H9 (cell line): ENCODE measurements around the gene BYSL. TPM values are rescaled to one million over a fixed set of nuclear protein-coding genes. Genes with fewer than 3 reads are reported as not detected.

Experiments used
- DNase-seq: peaks from one replicate; pipeline ENCODE4 v3.0.0-alpha.2; 2017
- H2AFZ ChIP-seq: one replicate; pipeline ENCODE4 v1.6.1; 2013; ENCODE audit warnings: mild to moderate bottlenecking, low read length, control low read depth, moderate library complexity
- H2AK5ac ChIP-seq: 2 replicates; pipeline ENCODE4 v1.6.1; 2013; ENCODE audit warnings: low read length, control low read depth, mixed read lengths; ENCODE audit not compliant: insufficient read length
- H2BK120ac ChIP-seq: one replicate; pipeline ENCODE4 v1.6.1; 2013; ENCODE audit warnings: low read depth, mild to moderate bottlenecking, low read length, control low read depth, inconsistent platforms; ENCODE audit not compliant: poor library complexity, severe bottlenecking
- H2BK12ac ChIP-seq: 2 replicates; pipeline ENCODE4 v1.6.1; 2013; ENCODE audit warnings: low read length, control low read depth, mixed read lengths, low read depth; ENCODE audit not compliant: insufficient read length
- H2BK15ac ChIP-seq: 2 replicates; pipeline ENCODE4 v1.6.1; 2013; ENCODE audit warnings: low read depth, low read length, control low read depth
- H2BK20ac ChIP-seq: one replicate; pipeline ENCODE4 v1.6.1; 2013; ENCODE audit warnings: low read depth, mild to moderate bottlenecking, low read length, control low read depth, inconsistent platforms; ENCODE audit not compliant: poor library complexity, severe bottlenecking
- H2BK5ac ChIP-seq: 2 replicates; pipeline ENCODE4 v1.6.1; 2013; ENCODE audit warnings: low read length, control low read depth, mixed read lengths; ENCODE audit not compliant: insufficient read length
- H3K14ac ChIP-seq: 2 replicates; pipeline ENCODE4 v1.6.1; 2013; ENCODE audit warnings: low read length, control low read depth; ENCODE audit not compliant: insufficient read depth
- H3K18ac ChIP-seq: 2 replicates; pipeline ENCODE4 v1.6.1; 2013; ENCODE audit warnings: low read depth, mild to moderate bottlenecking, mixed read lengths, low read length, control low read depth; ENCODE audit not compliant: insufficient read length
- H3K23ac ChIP-seq: 2 replicates; pipeline ENCODE4 v1.6.1; 2013; ENCODE audit warnings: low read length, control low read depth, mixed read lengths, low read depth; ENCODE audit not compliant: insufficient read length
- H3K23me2 ChIP-seq: 2 replicates; pipeline ENCODE4 v1.6.1; 2013; ENCODE audit warnings: low read depth, mild to moderate bottlenecking, mixed read lengths, low read length, control low read depth; ENCODE audit not compliant: insufficient read length, poor library complexity, severe bottlenecking
- H3K27ac ChIP-seq: 2 replicates; pipeline ENCODE4 v1.5.1; 2013; ENCODE audit warnings: low read length, control low read depth, mixed read lengths, low read depth; ENCODE audit not compliant: insufficient read length
- H3K27me3 ChIP-seq: 2 replicates; pipeline ENCODE4 v1.6.1; 2013; ENCODE audit warnings: low read length, control low read depth, inconsistent platforms; ENCODE audit not compliant: insufficient read depth
- H3K4ac ChIP-seq: 2 replicates; pipeline ENCODE4 v1.6.1; 2013; ENCODE audit warnings: low read depth, mild to moderate bottlenecking, control low read depth, inconsistent platforms, low read length, moderate library complexity
- H3K4me1 ChIP-seq: 2 replicates; pipeline ENCODE4 v1.6.1; 2013; ENCODE audit warnings: low read length, control low read depth, inconsistent platforms; ENCODE audit not compliant: insufficient read depth
- H3K4me2 ChIP-seq: 2 replicates; pipeline ENCODE4 v1.6.1; 2013; ENCODE audit warnings: low read length, control low read depth, mixed read lengths; ENCODE audit not compliant: insufficient read length, insufficient read depth
- H3K56ac ChIP-seq: 2 replicates; pipeline ENCODE4 v1.6.1; 2013; ENCODE audit warnings: low read depth, mild to moderate bottlenecking, mixed read lengths, low read length, control low read depth; ENCODE audit not compliant: insufficient read length
- H3K79me1 ChIP-seq: 2 replicates; pipeline ENCODE4 v1.6.1; 2013; ENCODE audit warnings: low read depth, mild to moderate bottlenecking, moderate library complexity, low read length, control low read depth, inconsistent platforms; ENCODE audit not compliant: insufficient read depth, poor library complexity, severe bottlenecking
- H3K79me2 ChIP-seq: 2 replicates; pipeline ENCODE4 v1.6.1; 2013; ENCODE audit warnings: low read length, control low read depth, inconsistent platforms; ENCODE audit not compliant: insufficient read depth
- H3K9ac ChIP-seq: 2 replicates; pipeline ENCODE4 v1.6.1; 2013; ENCODE audit warnings: low read length, control low read depth, mixed read lengths; ENCODE audit not compliant: insufficient read length; ENCODE audit errors: extremely low read depth
- H3K9me3 ChIP-seq: one replicate; pipeline ENCODE4 v1.6.1; 2013; ENCODE audit warnings: low read depth, low read length, inconsistent platforms; ENCODE audit not compliant: control insufficient read depth
- H3T11ph ChIP-seq: one replicate; pipeline ENCODE4 v1.6.1; 2013; ENCODE audit warnings: mild to moderate bottlenecking, low read length, control low read depth, inconsistent platforms
- H4K20me1 ChIP-seq: one replicate; pipeline ENCODE4 v1.6.1; 2013; ENCODE audit not compliant: control insufficient read depth, insufficient read length, insufficient read depth
- H4K5ac ChIP-seq: 2 replicates; pipeline ENCODE4 v1.6.1; 2013; ENCODE audit warnings: low read depth, mild to moderate bottlenecking, mixed read lengths, low read length, control low read depth; ENCODE audit not compliant: insufficient read length
- H4K8ac ChIP-seq: replicated peaks from 2 replicates; pipeline ENCODE4 v1.6.1; 2013; ENCODE audit warnings: low read length, control low read depth, mixed read lengths, low read depth; ENCODE audit not compliant: insufficient read length
- H4K91ac ChIP-seq: 2 replicates; pipeline ENCODE4 v1.6.1; 2013; ENCODE audit warnings: low read depth, mild to moderate bottlenecking, moderate library complexity, mixed read lengths, low read length, control low read depth; ENCODE audit not compliant: insufficient read length
- H3K27ac Mint-ChIP-seq, 3 experiments: 2 replicates in 2 of 3; 3 replicates in 1 of 3; pipeline ENCODE4 v1.8.0; 2020 to 2021; ENCODE audit warnings: mixed read lengths in 3 of 3, mild to moderate bottlenecking in 1 of 3, moderate library complexity in 1 of 3
- H3K27me3 Mint-ChIP-seq: 2 replicates; pipeline ENCODE4 v1.8.0; 2021; ENCODE audit warnings: low read depth, mild to moderate bottlenecking, moderate library complexity, mixed read lengths
- H3K36me3 Mint-ChIP-seq, 3 experiments: 2 replicates in 2 of 3; 3 replicates in 1 of 3; pipeline ENCODE4 v1.8.0; 2020 to 2021; ENCODE audit warnings: low read depth in 3 of 3, mixed read lengths in 3 of 3; ENCODE audit not compliant: insufficient read depth in 1 of 3
- H3K4me1 Mint-ChIP-seq, 2 experiments: 2 replicates each; pipeline ENCODE4 v1.8.0; 2020; ENCODE audit warnings: mixed read lengths in 2 of 2
- H3K4me3 Mint-ChIP-seq, 2 experiments: 2 replicates in 1 of 2; 3 replicates in 1 of 2; pipeline ENCODE4 v1.8.0; 2020 to 2021; ENCODE audit warnings: mild to moderate bottlenecking in 2 of 2, mixed read lengths in 2 of 2, moderate library complexity in 1 of 2
- H3K9me3 Mint-ChIP-seq, 2 experiments: 2 replicates in 1 of 2; 3 replicates in 1 of 2; pipeline ENCODE4 v1.8.0; 2020; ENCODE audit warnings: mild to moderate bottlenecking in 2 of 2, mixed read lengths in 2 of 2, moderate library complexity in 1 of 2
- CTCF ChIP-seq: fragments of 200-600 bp; sonication (generic); conservative IDR thresholded peaks from 3 replicates; pipeline ENCODE4 v1.8.0; 2021; ENCODE audit warnings: antibody characterized with exemption, mild to moderate bottlenecking
- WGBS: extraction: QIAGEN DNeasy Blood & Tissue Kit; methylation state at CpG from one replicate; pipeline ENCODE4 v1.1.7; 2013; ENCODE audit warnings: missing lambda C conversion rate, low lambda C conversion rate, mixed read lengths; ENCODE audit not compliant: insufficient read length; ENCODE audit errors: extremely low coverage; 5-methylcytosine and 5-hydroxymethylcytosine counted together
- total RNA-seq: library from RNA; stranded (reverse); gene quantifications from 2 replicates; pipeline ENCODE4 v1.2.1, GENCODE V29; 2021

Gene BYSL
- total RNA-seq, 1 experiment from 2014 or later, result 71.1 TPM

GRCh38 chr6:41874741-41875140 lies 46.6 kb upstream of the BYSL start:
- no peaks in the 10 kb centered on the region for H3K9me3 ChIP-seq
- H3K36me3 Mint-ChIP-seq, result peaks cover 1 to 8% (median 6%) of the 10 kb centered on the region in 3 experiments; a peak in 3 of 7 replicates
- H3K9ac ChIP-seq, result no peak overlapping the region
- peak overlapping the region in 1 of 3 experiments; percentile 15; a peak in 1 of 7 replicates for H3K27ac Mint-ChIP-seq
- no peaks in the 10 kb centered on the region for H3K4me1 ChIP-seq
- H3K4ac ChIP-seq, result no peak overlapping the region
- no peak overlapping the region for H2BK12ac ChIP-seq
- H3K23me2 ChIP-seq, result no peaks in the 10 kb centered on the region
- H2AK5ac ChIP-seq, result no peak overlapping the region
- H2AFZ ChIP-seq, result no peak overlapping the region
- H4K5ac ChIP-seq, result no peak overlapping the region
- H3K4me3 Mint-ChIP-seq, result no peak overlapping the region
- H3T11ph ChIP-seq, result no peak overlapping the region
- H3K4me2 ChIP-seq, result no peak overlapping the region
- no peak overlapping the region for H2BK5ac ChIP-seq
- H2BK120ac ChIP-seq, result no peak overlapping the region
- no peak overlapping the region for H3K23ac ChIP-seq
- no peak for DNase-seq
- H3K18ac ChIP-seq, result no peak overlapping the region
- H3K27me3 ChIP-seq, result no peaks in the 10 kb centered on the region
- peaks cover 3% of the 10 kb centered on the region for H3K79me1 ChIP-seq
- H3K56ac ChIP-seq, result no peak overlapping the region
- no peaks in the 10 kb centered on the region for H3K9me3 Mint-ChIP-seq
- TF ChIP-seq CTCF, result no peak
- no peak overlapping the region for H4K91ac ChIP-seq
- H3K27ac ChIP-seq, result no peak overlapping the region
- no peak overlapping the region for H2BK15ac ChIP-seq
- H4K20me1 ChIP-seq, result no peaks in the 10 kb centered on the region
- H3K79me2 ChIP-seq, result no peaks in the 10 kb centered on the region
- WGBS, result no CpG with 5 or more reads among the region's 1 CpG
- H3K27me3 Mint-ChIP-seq, result no peaks in the 10 kb centered on the region
- peaks cover 8 to 16% of the 10 kb centered on the region in 2 experiments for H3K4me1 Mint-ChIP-seq
- no peak overlapping the region for H2BK20ac ChIP-seq
- H4K8ac ChIP-seq, result no peak overlapping the region
- H3K14ac ChIP-seq, result no peak overlapping the region
